Spleen (tissue), 11 donors: ENCODE results near the gene GRK5. TPM values are rescaled to one million over a fixed set of nuclear protein-coding genes. Genes with fewer than 3 reads are reported as not detected.

Experiments
- DNase-seq: peaks from one replicate; pipeline ENCODE4 v3.0.0-alpha.2; 2020
- H3K27ac ChIP-seq, 8 donors: fragments of 200-600 bp; sonication (generic) in 7 of 8; 1 replicate in 4 of 8; 2 replicates in 4 of 8; pipeline versions ENCODE4 v1.5.0 to v1.8.0; 2016 to 2021; ENCODE audit warnings: inconsistent platforms in 4 of 8, mild to moderate bottlenecking in 4 of 8, moderate library complexity in 1 of 8
- H3K27me3 ChIP-seq, 7 donors: fragments of 200-600 bp; sonication (generic) in 6 of 7; replicated peaks in 1 of 7; 1 replicate in 4 of 7; 2 replicates in 3 of 7; pipeline versions ENCODE4 v1.5.0 to v1.8.0; 2016 to 2021; ENCODE audit warnings: inconsistent platforms in 3 of 7, mild to moderate bottlenecking in 1 of 7
- H3K36me3 ChIP-seq, 6 donors: fragments of 200-600 bp; sonication (generic) in 5 of 6; 1 replicate in 4 of 6; 2 replicates in 2 of 6; pipeline versions ENCODE4 v1.5.0 to v1.8.0; 2016 to 2021; ENCODE audit warnings: inconsistent platforms in 2 of 6
- H3K4me1 ChIP-seq, 6 donors: fragments of 200-600 bp; sonication (generic) in 5 of 6; 1 replicate in 3 of 6; 2 replicates in 3 of 6; pipeline versions ENCODE4 v1.5.0 to v1.8.0; 2016 to 2021; ENCODE audit warnings: inconsistent platforms in 3 of 6
- H3K4me3 ChIP-seq, 8 donors: fragments of 200-600 bp; sonication (generic) in 7 of 8; 1 replicate in 4 of 8; 2 replicates in 4 of 8; pipeline versions ENCODE4 v1.5.0 to v1.8.0; 2016 to 2021; ENCODE audit warnings: inconsistent platforms in 4 of 8, mild to moderate bottlenecking in 4 of 8, moderate library complexity in 2 of 8
- H3K9me3 ChIP-seq, 8 donors: fragments of 200-600 bp; sonication (generic) in 7 of 8; 1 replicate in 4 of 8; 2 replicates in 4 of 8; pipeline versions ENCODE4 v1.5.0 to v1.8.0; 2016 to 2021; ENCODE audit warnings: inconsistent platforms in 4 of 8
- POLR2A ChIP-seq, 3 donors: fragments of 450-650 bp; IDR thresholded peaks; one replicate each; pipeline ENCODE4 v1.5.1; 2017; ENCODE audit warnings: antibody characterized with exemption in 3 of 3, mild to moderate bottlenecking in 1 of 3
- POLR2AphosphoS5 ChIP-seq, 3 donors: sonication (generic); formaldehyde crosslinking; IDR thresholded peaks; one replicate each; pipeline ENCODE4 v1.5.1; 2017; ENCODE audit warnings: antibody characterized with exemption in 3 of 3
- WGBS, 5 donors: extraction: QIAGEN DNeasy Blood & Tissue Kit in 3 of 5; methylation state at CpG; one replicate each; pipeline versions ENCODE4 v1.1.5 to v1.1.7; 2013 to 2018; 5-methylcytosine and 5-hydroxymethylcytosine counted together
- intact Hi-C: fragments of 100-400 bp; cut with DNase I; formaldehyde crosslinking; loops from one replicate; pipeline ENCODE4 v1.15.0; 2023; ENCODE audit warnings: low total_unique reads
- polyA plus RNA-seq, 3 donors: library from polyadenylated mRNA; stranded (reverse); fragments of 200-250 nt; gene quantifications; one replicate each; pipeline ENCODE4 v1.2.1, GENCODE V29; 2013
- total RNA-seq, 7 donors: library from RNA; depleted of rRNA in 3 of 7; stranded (reverse); fragments of >200 nt in 3 of 7; fragmentation: NEBNext Ultra II Directional in 4 of 7; extraction: Animal tissue kit (Norgen Biotek cat#: 25700) in 4 of 7; gene quantifications; one replicate each; pipeline versions ENCODE4 v1.1.0 to v1.2.1, GENCODE V29; 2016 to 2021
- TF ChIP-seq, protein P1 (sequence below), 11 experiments: fragments of 200-600 bp in 7 of 11; fragments of 450-650 bp in 4 of 11; sonication (generic) in 4 of 11; IDR thresholded peaks in 8 of 11; conservative IDR thresholded peaks in 3 of 11; 1 replicate in 7 of 11; 2 replicates in 4 of 11; pipeline versions ENCODE4 v1.4.0 to v1.8.0; 2016 to 2021; ENCODE audit warnings: antibody characterized with exemption in 11 of 11, inconsistent platforms in 4 of 11, mild to moderate bottlenecking in 1 of 11
- donor health status: healthy with polysubstance abuse.
- donor health status: DM: no; HTN: no; CAD: no; lungs with moderate emphysema.
- donor health status: DM: no; HTN: no; CAD: no.
- donor health status: Bipolar disorder and iron deficiency.
- donor health status: healthy.
- donor health status: DM: no; HTN: no; CAD: no.
- donor health status: DM: yes; HTN: yes; CAD: no.

GRK5 gene
- total and polyA plus RNA-seq, 10 donors: 15.5 to 85.2 (median 52.1) TPM

GRCh38 chr10:119248184-119248583 is 40.8 kb downstream of the GRK5 start:
- 92 to 100% (median 97%) methylated on average over 3 of the region's 3 CpGs for WGBS, 5 donors
- TF ChIP-seq POLR2A (IDR thresholded peaks at IDR 0.05) (no peak), POLR2AphosphoS5 (IDR thresholded peaks at IDR 0.05) (no peak)
- TF ChIP-seq, protein P1, sequence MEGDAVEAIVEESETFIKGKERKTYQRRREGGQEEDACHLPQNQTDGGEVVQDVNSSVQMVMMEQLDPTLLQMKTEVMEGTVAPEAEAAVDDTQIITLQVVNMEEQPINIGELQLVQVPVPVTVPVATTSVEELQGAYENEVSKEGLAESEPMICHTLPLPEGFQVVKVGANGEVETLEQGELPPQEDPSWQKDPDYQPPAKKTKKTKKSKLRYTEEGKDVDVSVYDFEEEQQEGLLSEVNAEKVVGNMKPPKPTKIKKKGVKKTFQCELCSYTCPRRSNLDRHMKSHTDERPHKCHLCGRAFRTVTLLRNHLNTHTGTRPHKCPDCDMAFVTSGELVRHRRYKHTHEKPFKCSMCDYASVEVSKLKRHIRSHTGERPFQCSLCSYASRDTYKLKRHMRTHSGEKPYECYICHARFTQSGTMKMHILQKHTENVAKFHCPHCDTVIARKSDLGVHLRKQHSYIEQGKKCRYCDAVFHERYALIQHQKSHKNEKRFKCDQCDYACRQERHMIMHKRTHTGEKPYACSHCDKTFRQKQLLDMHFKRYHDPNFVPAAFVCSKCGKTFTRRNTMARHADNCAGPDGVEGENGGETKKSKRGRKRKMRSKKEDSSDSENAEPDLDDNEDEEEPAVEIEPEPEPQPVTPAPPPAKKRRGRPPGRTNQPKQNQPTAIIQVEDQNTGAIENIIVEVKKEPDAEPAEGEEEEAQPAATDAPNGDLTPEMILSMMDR (IDR thresholded peaks at IDR 0.05 in 8 of 11, conservative IDR thresholded peaks at IDR 0.05 in 3 of 11): no peak
- no peak for DNase-seq
- intact Hi-C loops: no loop called here
- no peak overlapping the region for H3K4me3 ChIP-seq
- H3K4me1 ChIP-seq: peaks cover 7 to 74% (median 49%) of the 10 kb centered on the region in 6 donors
- no peaks in the 10 kb centered on the region for H3K27me3 ChIP-seq
- H3K27ac ChIP-seq: no peak overlapping the region
- H3K9me3 ChIP-seq: no peaks in the 10 kb centered on the region
- peaks cover 0 to 6% (median 0%) of the 10 kb centered on the region in 6 donors for H3K36me3 ChIP-seq

DNA sequence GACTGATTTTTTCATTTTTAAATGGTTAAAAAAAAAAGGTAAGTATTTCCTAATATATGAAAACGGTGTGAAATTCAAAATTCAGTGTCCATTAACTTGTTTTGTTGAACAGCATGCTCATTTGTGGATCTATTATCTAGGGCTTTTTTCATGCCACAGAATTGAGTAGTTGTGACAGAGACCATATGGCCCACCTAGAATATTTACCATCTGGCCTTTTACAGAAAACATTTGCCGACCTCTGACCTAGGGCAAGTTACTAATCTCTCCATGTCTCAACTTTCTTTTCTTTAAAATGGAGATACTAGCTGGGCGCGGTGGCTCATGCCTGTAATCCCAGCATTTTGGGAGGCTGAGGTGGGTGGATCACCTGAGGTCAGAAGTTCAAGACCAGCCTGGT is 41.3 kb downstream of the GRK5 start:
- Histone ChIP-seq H3K9me3 (no peaks in the 10 kb centered on the region), H3K4me3 (no peak overlapping the region), H3K36me3 (peaks cover 0 to 6% (median 0%) of the 10 kb centered on the region in 6 donors), H3K4me1 (peaks cover 7 to 77% (median 50%) of the 10 kb centered on the region in 6 donors), H3K27me3 (no peaks in the 10 kb centered on the region), H3K27ac (no peak overlapping the region)
- TF ChIP-seq POLR2AphosphoS5 (IDR thresholded peaks at IDR 0.05) (no peak), POLR2A (IDR thresholded peaks at IDR 0.05) (no peak)
- TF ChIP-seq, protein P1 (IDR thresholded peaks at IDR 0.05 in 8 of 11, conservative IDR thresholded peaks at IDR 0.05 in 3 of 11): no peak
- DNase-seq: no peak
- intact Hi-C loops: no loop called here
- 92 to 97% (median 92%) methylated on average over 4 of the region's 4 CpGs for WGBS, 5 donors

DNA sequence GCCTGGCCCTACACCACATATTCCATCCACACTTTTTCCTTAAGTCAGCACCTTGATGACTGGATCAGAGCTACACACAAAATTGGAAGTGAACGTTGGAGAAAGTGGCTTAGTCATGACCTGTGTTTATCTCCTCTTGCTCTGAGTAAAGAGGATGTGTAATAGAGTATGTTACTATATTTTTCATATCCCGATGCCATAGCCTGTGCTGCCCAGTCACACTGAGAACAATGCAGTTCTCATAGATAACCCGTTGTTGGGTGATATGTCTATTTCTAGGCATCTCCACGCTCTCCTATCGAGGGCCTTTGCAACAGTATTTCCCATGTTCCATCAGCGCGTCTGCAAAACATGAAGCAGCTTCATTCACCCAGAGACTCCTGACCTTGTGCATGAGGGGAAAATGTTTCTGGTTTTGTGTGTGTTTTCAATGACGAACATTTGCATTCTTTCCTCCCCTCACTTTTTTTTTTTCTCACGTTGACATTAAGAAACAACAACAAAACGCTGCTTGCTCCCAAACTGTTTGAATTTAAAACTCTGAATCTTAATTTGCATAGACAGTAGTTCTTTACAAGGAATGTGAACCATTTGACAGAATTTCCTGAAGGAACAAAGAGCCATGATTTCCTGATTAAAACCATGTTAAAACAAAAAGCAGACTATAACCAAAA is 43.4 kb downstream of the GRK5 start:
- H3K9me3 ChIP-seq: no peaks in the 10 kb centered on the region
- intact Hi-C loops: no loop called here
- 42 to 61% (median 46%) methylated on average over 10 of the region's 10 CpGs for WGBS, 5 donors
- peaks cover 0 to 6% (median 0%) of the 10 kb centered on the region in 6 donors for H3K36me3 ChIP-seq
- peaks cover 7 to 86% (median 56%) of the 10 kb centered on the region in 6 donors for H3K4me1 ChIP-seq
- TF ChIP-seq POLR2A (IDR thresholded peaks at IDR 0.05): no peak
- no peak for TF ChIP-seq POLR2AphosphoS5 (IDR thresholded peaks at IDR 0.05)
- TF ChIP-seq, protein P1 (IDR thresholded peaks at IDR 0.05 in 8 of 11, conservative IDR thresholded peaks at IDR 0.05 in 3 of 11): no peak
- H3K4me3 ChIP-seq: no peak overlapping the region
- peak overlapping the region in 5 of 8 donors; percentile 25 to 53 (median 43) for H3K27ac ChIP-seq
- H3K27me3 ChIP-seq: no peaks in the 10 kb centered on the region
- DNase-seq: peak; percentile 17

- H3K27ac ChIP-seq: peak overlapping the region in 5 of 8 donors; percentile 25 to 53 (median 43)
- intact Hi-C loops: no loop called here
- no peaks in the 10 kb centered on the region for H3K27me3 ChIP-seq
- H3K36me3 ChIP-seq: peaks cover 0 to 10% (median 0%) of the 10 kb centered on the region in 6 donors
- no peak overlapping the region for H3K4me3 ChIP-seq
- DNase-seq: peak; percentile 22
- no peaks in the 10 kb centered on the region for H3K9me3 ChIP-seq
- H3K4me1 ChIP-seq: peaks cover 7 to 87% (median 53%) of the 10 kb centered on the region in 6 donors
- 65 to 84% (median 79%) methylated on average over 7 of the region's 7 CpGs for WGBS, 5 donors
- no peak for TF ChIP-seq POLR2A (IDR thresholded peaks at IDR 0.05)
- no peak for TF ChIP-seq POLR2AphosphoS5 (IDR thresholded peaks at IDR 0.05)
- TF ChIP-seq, protein P1 (IDR thresholded peaks at IDR 0.05 in 8 of 11, conservative IDR thresholded peaks at IDR 0.05 in 3 of 11): no peak
These were observed 43.9 kb downstream of the GRK5 start for GRCh38 chr10:119251315-119251708.
